Vagina (tissue), 2 donors: ENCODE data around the gene MAML2. TPM values are rescaled to one million over a fixed set of nuclear protein-coding genes. Genes with fewer than 3 reads are reported as not detected.

ENCODE experiments used
- DNase-seq, 2 donors: peaks; one replicate each; pipeline ENCODE4 v3.0.0-alpha.2; 2017; ENCODE audit errors: extremely low spot score in 2 of 2
- H3K27ac ChIP-seq: fragments of 200-600 bp; sonication (generic); one replicate; pipeline ENCODE4 v1.5.1; 2019
- H3K27me3 ChIP-seq: fragments of 200-600 bp; sonication (generic); one replicate; pipeline ENCODE4 v1.5.1; 2019
- H3K36me3 ChIP-seq, 2 donors: fragments of 200-600 bp; sonication (generic); one replicate each; pipeline ENCODE4 v1.5.1; 2017 to 2019
- H3K4me1 ChIP-seq: fragments of 200-600 bp; sonication (generic); one replicate; pipeline ENCODE4 v1.5.1; 2019
- H3K4me3 ChIP-seq, 2 donors: fragments of 200-600 bp; sonication (generic); 1 replicate in 1 of 2; 2 replicates in 1 of 2; pipeline ENCODE4 v1.5.1; 2016 to 2019
- H3K9me3 ChIP-seq: fragments of 200-600 bp; sonication (generic); one replicate; pipeline ENCODE4 v1.5.1; 2019
- POLR2A ChIP-seq, 2 donors: fragments of 450-650 bp; IDR thresholded peaks; one replicate each; pipeline ENCODE4 v1.6.1; 2017; ENCODE audit warnings: antibody characterized with exemption in 2 of 2, mild to moderate bottlenecking in 2 of 2, moderate library complexity in 2 of 2
- POLR2AphosphoS5 ChIP-seq, 2 donors: sonication (generic); formaldehyde crosslinking; IDR thresholded peaks; one replicate each; pipeline ENCODE4 v1.9.0; 2017; ENCODE audit warnings: antibody characterized with exemption in 2 of 2, mild to moderate bottlenecking in 2 of 2, low read depth in 1 of 2; ENCODE audit not compliant: insufficient read depth in 1 of 2
- intact Hi-C: fragments of 100-400 bp; cut with DNase I; formaldehyde crosslinking; loops from one replicate; pipeline ENCODE4 v1.15.1; 2023
- total RNA-seq: library from RNA; depleted of rRNA; stranded (reverse); fragments of >200 nt; gene quantifications from one replicate; pipeline ENCODE4 v1.2.3, GENCODE V29; 2016
- TF ChIP-seq, protein P1 (sequence below), 3 experiments: fragments of 450-650 bp in 2 of 3; fragments of 200-600 bp in 1 of 3; sonication (generic) in 1 of 3; IDR thresholded peaks; one replicate each; pipeline ENCODE4 v1.5.1; 2017 to 2019; ENCODE audit warnings: antibody characterized with exemption in 3 of 3, mild to moderate bottlenecking in 2 of 3, moderate library complexity in 2 of 3

MAML2 gene
- total RNA-seq, 1 donor from 2014 or later = 36.3 TPM

DNA sequence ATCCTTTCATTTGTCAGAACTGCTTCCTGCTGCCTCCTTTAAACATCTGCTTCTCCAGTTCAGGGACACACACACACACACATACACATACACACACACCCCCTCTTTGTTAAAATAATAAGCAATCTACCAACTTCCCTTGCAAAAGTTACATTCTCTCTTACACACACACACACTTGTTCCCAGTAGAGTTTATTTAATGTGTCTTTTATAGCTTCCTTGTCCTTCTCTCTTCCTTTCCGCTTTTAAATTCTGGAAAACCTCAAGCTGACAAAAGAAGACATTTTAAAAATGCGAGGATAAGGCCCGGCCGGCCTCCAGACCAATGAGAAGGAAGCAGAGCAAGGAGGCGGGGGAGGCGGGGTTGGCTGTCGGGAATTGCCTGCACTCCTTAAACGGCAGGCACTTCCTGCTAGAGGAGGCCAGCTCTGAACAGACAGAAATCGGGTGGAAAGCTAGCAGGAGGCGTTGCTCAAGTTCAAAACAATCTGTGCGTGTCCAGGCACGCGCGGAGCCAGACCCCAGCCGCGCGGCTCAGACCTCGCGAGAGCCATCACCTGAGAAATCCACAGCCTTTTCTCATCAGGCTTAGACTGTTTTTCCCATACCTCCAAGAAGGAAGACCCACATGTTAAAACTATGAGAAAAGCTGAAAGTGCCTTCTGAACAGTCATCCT is 99.9 kb downstream of the MAML2 start:
- peak overlapping the region; percentile 31 to 42 for H3K4me3 ChIP-seq
- peaks cover 41% of the 10 kb centered on the region for H3K4me1 ChIP-seq
- intact Hi-C loops = no loop called here
- H3K27ac ChIP-seq = peak overlapping the region; percentile 81
- DNase-seq = peak in 1 of 2 donors; percentile 97
- no peaks in the 10 kb centered on the region for H3K9me3 ChIP-seq
- TF ChIP-seq, protein P1, sequence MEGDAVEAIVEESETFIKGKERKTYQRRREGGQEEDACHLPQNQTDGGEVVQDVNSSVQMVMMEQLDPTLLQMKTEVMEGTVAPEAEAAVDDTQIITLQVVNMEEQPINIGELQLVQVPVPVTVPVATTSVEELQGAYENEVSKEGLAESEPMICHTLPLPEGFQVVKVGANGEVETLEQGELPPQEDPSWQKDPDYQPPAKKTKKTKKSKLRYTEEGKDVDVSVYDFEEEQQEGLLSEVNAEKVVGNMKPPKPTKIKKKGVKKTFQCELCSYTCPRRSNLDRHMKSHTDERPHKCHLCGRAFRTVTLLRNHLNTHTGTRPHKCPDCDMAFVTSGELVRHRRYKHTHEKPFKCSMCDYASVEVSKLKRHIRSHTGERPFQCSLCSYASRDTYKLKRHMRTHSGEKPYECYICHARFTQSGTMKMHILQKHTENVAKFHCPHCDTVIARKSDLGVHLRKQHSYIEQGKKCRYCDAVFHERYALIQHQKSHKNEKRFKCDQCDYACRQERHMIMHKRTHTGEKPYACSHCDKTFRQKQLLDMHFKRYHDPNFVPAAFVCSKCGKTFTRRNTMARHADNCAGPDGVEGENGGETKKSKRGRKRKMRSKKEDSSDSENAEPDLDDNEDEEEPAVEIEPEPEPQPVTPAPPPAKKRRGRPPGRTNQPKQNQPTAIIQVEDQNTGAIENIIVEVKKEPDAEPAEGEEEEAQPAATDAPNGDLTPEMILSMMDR (IDR thresholded peaks at IDR 0.05) = no peak
- peak; percentile 88 to 90 for TF ChIP-seq POLR2AphosphoS5 (IDR thresholded peaks at IDR 0.05; ENCODE audit: insufficient read depth in 1 of 2, low read depth in 1 of 2)
- H3K27me3 ChIP-seq = no peaks in the 10 kb centered on the region
- H3K36me3 ChIP-seq = no peaks in the 10 kb centered on the region

DNA sequence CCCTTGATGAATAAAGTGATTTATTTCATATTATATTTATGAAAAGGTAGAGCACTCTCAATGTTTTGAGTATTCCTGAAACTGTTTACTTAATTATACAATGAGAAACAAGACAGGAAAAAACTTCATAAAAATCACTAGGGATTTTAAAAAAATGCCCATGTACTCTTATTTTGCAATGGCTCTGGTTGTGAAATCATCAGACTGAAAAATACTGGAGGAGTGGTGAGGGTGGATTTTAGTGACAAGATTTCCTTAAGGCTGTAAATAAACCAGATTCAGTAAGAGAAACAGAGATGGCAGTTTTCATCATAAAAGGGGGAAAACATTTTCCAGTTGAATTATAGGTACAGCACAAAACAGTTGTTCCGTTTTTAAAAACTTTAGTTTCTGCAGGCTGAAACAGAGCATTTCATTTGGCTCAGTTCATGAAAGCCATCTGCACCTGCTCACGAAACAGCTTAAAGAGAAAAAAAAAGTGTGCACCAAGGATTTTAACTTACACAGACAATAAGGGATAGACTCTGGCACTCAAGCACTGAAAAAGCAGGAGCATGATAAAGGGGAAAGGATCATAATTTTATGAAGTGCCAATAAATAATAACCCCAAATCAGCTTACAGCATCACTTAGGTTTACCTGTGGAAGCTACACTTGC is 100.7 kb downstream of the MAML2 start:
- H3K4me1 ChIP-seq = peaks cover 46% of the 10 kb centered on the region
- TF ChIP-seq POLR2A (IDR thresholded peaks at IDR 0.05) = no peak
- TF ChIP-seq, protein P1 (IDR thresholded peaks at IDR 0.05) = no peak
- peak overlapping the region; percentile 31 to 42 for H3K4me3 ChIP-seq
- no peaks in the 10 kb centered on the region for H3K27me3 ChIP-seq
- intact Hi-C loops = no loop called here
- H3K9me3 ChIP-seq = no peaks in the 10 kb centered on the region
- no peaks in the 10 kb centered on the region for H3K36me3 ChIP-seq
- no peak for DNase-seq
- H3K27ac ChIP-seq = peak overlapping the region; percentile 81

DNA sequence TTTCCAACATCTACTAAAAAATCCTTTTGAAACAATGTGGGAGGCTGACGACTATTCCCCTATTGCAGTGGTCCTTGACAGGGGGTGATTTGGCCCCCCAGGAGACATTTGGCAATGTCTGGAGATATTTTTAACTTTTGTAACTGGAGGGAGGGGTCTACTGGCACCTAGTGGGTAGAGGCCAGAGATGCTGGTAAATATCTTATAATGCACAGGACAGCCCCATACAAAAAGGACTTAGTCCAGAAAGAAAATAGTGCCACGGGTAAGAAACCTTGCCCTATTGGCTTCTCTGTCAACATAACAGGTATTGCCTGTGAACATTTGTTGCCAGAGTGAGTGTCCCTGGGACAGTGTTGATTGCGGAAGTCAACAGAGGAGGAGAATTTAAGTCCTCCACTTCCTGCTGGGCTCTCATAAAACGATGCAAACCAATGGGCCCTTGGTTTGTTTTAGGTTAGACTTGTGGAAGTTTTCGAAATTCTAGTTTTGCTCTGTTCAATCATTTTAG is 101.6 kb downstream of the MAML2 start:
- intact Hi-C loops = no loop called here
- TF ChIP-seq POLR2A (IDR thresholded peaks at IDR 0.05) (no peak), POLR2AphosphoS5 (IDR thresholded peaks at IDR 0.05; ENCODE audit: insufficient read depth in 1 of 2, low read depth in 1 of 2) (no peak)
- TF ChIP-seq, protein P1 (IDR thresholded peaks at IDR 0.05) = no peak
- no peak for DNase-seq

DNA sequence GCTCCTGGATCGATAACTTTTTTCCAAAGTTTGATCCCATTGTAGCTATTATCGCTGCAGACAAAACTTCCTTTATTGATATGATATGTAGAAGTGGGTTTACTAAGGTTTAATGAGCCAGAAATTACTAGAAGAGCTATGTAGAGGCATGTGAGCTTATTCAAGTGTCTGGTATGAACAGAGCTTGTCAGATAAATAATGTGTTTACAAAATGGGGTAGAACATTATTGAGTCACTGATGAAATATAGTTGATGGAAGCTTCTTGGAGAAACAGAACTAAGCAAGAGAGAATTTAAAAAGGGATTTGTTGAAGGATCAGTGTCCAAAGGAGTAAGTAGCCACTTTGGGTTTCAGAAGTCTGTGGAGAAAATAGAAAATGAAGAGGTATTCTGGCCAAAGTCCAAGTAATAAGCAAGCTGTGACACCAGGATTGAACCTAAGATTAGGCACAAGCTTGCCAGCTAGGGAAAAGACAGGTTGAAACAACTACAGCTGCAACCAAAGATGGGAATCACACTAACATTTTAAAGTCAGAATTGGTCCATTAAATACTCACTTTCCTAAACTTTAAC is 104.3 kb downstream of the MAML2 start:
- DNase-seq = no peak
- Histone ChIP-seq H3K4me1 (peaks cover 55% of the 10 kb centered on the region), H3K4me3 (no peak overlapping the region), H3K36me3 (no peaks in the 10 kb centered on the region), H3K27me3 (no peaks in the 10 kb centered on the region), H3K27ac (peak overlapping the region; percentile 73), H3K9me3 (no peaks in the 10 kb centered on the region)
- intact Hi-C loops = no loop called here
- TF ChIP-seq POLR2AphosphoS5 (IDR thresholded peaks at IDR 0.05; ENCODE audit: insufficient read depth in 1 of 2, low read depth in 1 of 2) (no peak), POLR2A (IDR thresholded peaks at IDR 0.05) (no peak)
- TF ChIP-seq, protein P1 (IDR thresholded peaks at IDR 0.05) = no peak

More for the DNA sequence above, 101.6 kb downstream of the MAML2 start:
- no peak overlapping the region for H3K4me3 ChIP-seq
- H3K36me3 ChIP-seq = no peaks in the 10 kb centered on the region
- peak overlapping the region; percentile 81 for H3K27ac ChIP-seq
- H3K27me3 ChIP-seq = no peaks in the 10 kb centered on the region
- H3K4me1 ChIP-seq = peaks cover 44% of the 10 kb centered on the region
- no peaks in the 10 kb centered on the region for H3K9me3 ChIP-seq
